ENCODE results near the gene ASPHD2.

Gene ASPHD2

GRCh38 chr22:26398741-26399153 is 30.3 kb upstream of the ASPHD2 start:
- H3K4me2 ChIP-seq (ENCODE audit: low read length) = no peak overlapping the region
- no peak overlapping the region for H3K9ac ChIP-seq (ENCODE audit: low read length)
- H3K4me3 ChIP-seq (ENCODE audit: low read length) = no peak overlapping the region
- TF ChIP-seq EZH2phosphoT487 (IDR thresholded peaks at IDR 0.05; ENCODE audit: low read depth) (no peak), CTCF (IDR thresholded peaks at IDR 0.05; ENCODE audit: low read depth, low read length) (peak; percentile 97)
- peaks cover 23% of the 10 kb centered on the region for H3K4me1 ChIP-seq (ENCODE audit: low read length)
- peaks cover 14% of the 10 kb centered on the region; the same call in 1 of the 2 replicates for H3K27me3 ChIP-seq (ENCODE audit: low read depth, low read length)
- H3K9me3 ChIP-seq (ENCODE audit: insufficient read depth, low read length) = no peaks in the 10 kb centered on the region
- no peak overlapping the region for H3K27ac ChIP-seq (ENCODE audit: low read length)
- H3K36me3 ChIP-seq (replicated peaks; ENCODE audit: low read depth, low read length) = no peaks in the 10 kb centered on the region
- no peaks in the 10 kb centered on the region for H4K20me1 ChIP-seq (ENCODE audit: insufficient read depth, low read length)
- no peak overlapping the region for H2AFZ ChIP-seq (ENCODE audit: low read depth, low read length)
- no peaks in the 10 kb centered on the region for H3K79me2 ChIP-seq (ENCODE audit: low read length)

- H3K27ac ChIP-seq (ENCODE audit: low read length) = no peak overlapping the region
- peaks cover 12% of the 10 kb centered on the region; the same call in 1 of the 2 replicates for H3K27me3 ChIP-seq (ENCODE audit: low read depth, low read length)
- H3K4me1 ChIP-seq (ENCODE audit: low read length) = peaks cover 28% of the 10 kb centered on the region
- TF ChIP-seq EZH2phosphoT487 (IDR thresholded peaks at IDR 0.05; ENCODE audit: low read depth) (no peak), CTCF (IDR thresholded peaks at IDR 0.05; ENCODE audit: low read depth, low read length) (no peak)
- no peaks in the 10 kb centered on the region for H4K20me1 ChIP-seq (ENCODE audit: insufficient read depth, low read length)
- no peak overlapping the region for H3K4me3 ChIP-seq (ENCODE audit: low read length)
- no peak overlapping the region for H2AFZ ChIP-seq (ENCODE audit: low read depth, low read length)
- peak overlapping the region; percentile 12; the same call in 1 of the 2 replicates for H3K4me2 ChIP-seq (ENCODE audit: low read length)
- no peak overlapping the region for H3K9ac ChIP-seq (ENCODE audit: low read length)
- no peaks in the 10 kb centered on the region for H3K36me3 ChIP-seq (replicated peaks; ENCODE audit: low read depth, low read length)
- H3K9me3 ChIP-seq (ENCODE audit: insufficient read depth, low read length) = no peaks in the 10 kb centered on the region
- no peaks in the 10 kb centered on the region for H3K79me2 ChIP-seq (ENCODE audit: low read length)
These were observed 29.8 kb upstream of the ASPHD2 start for GRCh38 chr22:26399289-26399688.

DNA sequence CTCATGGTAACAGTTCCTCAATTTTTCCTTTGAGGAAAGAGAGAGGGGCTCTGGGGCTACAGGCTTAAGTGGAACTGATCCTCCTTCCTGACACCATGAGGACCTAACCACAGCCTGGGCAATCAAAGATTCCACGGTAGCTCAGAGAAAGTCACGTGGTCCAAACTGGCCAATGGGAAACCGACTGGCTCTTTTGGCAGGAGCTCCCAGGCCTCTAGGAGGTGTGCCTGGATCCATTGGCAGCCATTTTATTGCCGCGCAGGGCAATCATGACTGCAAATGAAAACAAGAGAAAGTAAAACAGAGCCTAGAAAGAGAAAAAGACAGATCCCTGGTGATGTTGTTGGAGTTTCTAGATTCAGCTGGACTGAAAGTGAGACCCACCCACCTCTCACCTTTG is 27.3 kb upstream of the ASPHD2 start:
- H3K4me2 ChIP-seq (ENCODE audit: low read length) = no peak overlapping the region
- H3K27ac ChIP-seq (ENCODE audit: low read length) = no peak overlapping the region
- H3K4me1 ChIP-seq (ENCODE audit: low read length) = peaks cover 41% of the 10 kb centered on the region
- no peaks in the 10 kb centered on the region for H4K20me1 ChIP-seq (ENCODE audit: insufficient read depth, low read length)
- no peak overlapping the region for H3K9ac ChIP-seq (ENCODE audit: low read length)
- H3K36me3 ChIP-seq (replicated peaks; ENCODE audit: low read depth, low read length) = no peaks in the 10 kb centered on the region
- no peak overlapping the region for H3K4me3 ChIP-seq (ENCODE audit: low read length)
- TF ChIP-seq EZH2phosphoT487 (IDR thresholded peaks at IDR 0.05; ENCODE audit: low read depth) (no peak), CTCF (IDR thresholded peaks at IDR 0.05; ENCODE audit: low read depth, low read length) (no peak)
- H2AFZ ChIP-seq (ENCODE audit: low read depth, low read length) = no peak overlapping the region
- H3K27me3 ChIP-seq (ENCODE audit: low read depth, low read length) = 0 out of 2 replicates have a peak, but pooled peaks cover 4% of the 10 kb centered on the region
- no peaks in the 10 kb centered on the region for H3K79me2 ChIP-seq (ENCODE audit: low read length)
- no peaks in the 10 kb centered on the region for H3K9me3 ChIP-seq (ENCODE audit: insufficient read depth, low read length)

DNA sequence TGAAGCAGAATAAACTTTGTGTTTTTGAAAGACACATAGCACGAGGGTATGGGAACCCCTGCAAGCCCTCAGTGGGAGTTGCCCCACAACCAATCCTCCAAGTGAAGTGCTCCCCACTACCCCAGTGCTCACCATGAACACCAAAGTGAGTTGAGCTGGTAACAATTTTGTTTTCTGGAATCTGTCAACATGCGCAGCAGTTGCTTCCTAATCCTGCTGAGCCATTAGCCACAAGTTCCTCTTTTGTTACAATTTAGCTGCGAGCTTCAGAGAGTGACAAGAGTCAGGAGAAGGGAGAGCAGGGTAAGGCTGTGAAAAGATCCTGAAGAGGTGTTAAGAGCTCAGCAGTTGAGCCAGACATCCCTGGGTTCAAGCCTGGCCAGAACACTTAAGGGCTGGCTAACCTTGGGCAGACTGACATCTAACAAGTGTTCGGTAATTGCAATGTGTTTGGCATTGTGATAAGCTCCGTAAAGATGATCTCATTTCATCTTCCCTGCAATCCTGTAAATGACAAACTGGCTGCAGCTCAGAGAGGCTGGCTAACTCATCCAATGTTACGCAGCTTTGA is 24.1 kb upstream of the ASPHD2 start:
- H3K27me3 ChIP-seq (ENCODE audit: low read depth, low read length) = peaks cover 6% of the 10 kb centered on the region; the same call in 1 of the 2 replicates
- H3K36me3 ChIP-seq (replicated peaks; ENCODE audit: low read depth, low read length) = no peaks in the 10 kb centered on the region
- H3K4me2 ChIP-seq (ENCODE audit: low read length) = peak overlapping the region; percentile 71

More for the DNA sequence above, 24.1 kb upstream of the ASPHD2 start:
- Histone ChIP-seq H3K4me1 (ENCODE audit: low read length) (peaks cover 25% of the 10 kb centered on the region), H3K9me3 (ENCODE audit: insufficient read depth, low read length) (no peaks in the 10 kb centered on the region), H3K4me3 (ENCODE audit: low read length) (peak overlapping the region; percentile 46), H4K20me1 (ENCODE audit: insufficient read depth, low read length) (no peaks in the 10 kb centered on the region), H3K79me2 (ENCODE audit: low read length) (no peaks in the 10 kb centered on the region), H3K27ac (ENCODE audit: low read length) (no peak overlapping the region), H2AFZ (ENCODE audit: low read depth, low read length) (no peak overlapping the region), H3K9ac (ENCODE audit: low read length) (peak overlapping the region; percentile 32; the same call in 1 of the 2 replicates)
- TF ChIP-seq EZH2phosphoT487 (IDR thresholded peaks at IDR 0.05; ENCODE audit: low read depth) = no peak
- TF ChIP-seq CTCF (IDR thresholded peaks at IDR 0.05; ENCODE audit: low read depth, low read length) = no peak

Data from OCI-LY3 (cell line).